HL-60/S4 (cell line): Measurements from ENCODE around the gene EDEM1.
"Not testable (repeated sequence)": the region's sequence is repeated elsewhere in the genome, so short reads cannot be mapped to it uniquely, and the experiment has no call there.

Source experiments
- in situ Hi-C: fragments of 300-500 bp; cut with MboI; formaldehyde crosslinking; loops from 2 replicates; pipeline ENCODE4 v1.14.3; 2022; ENCODE audit warnings: low sequenced_read_pairs

Gene EDEM1

DNA sequence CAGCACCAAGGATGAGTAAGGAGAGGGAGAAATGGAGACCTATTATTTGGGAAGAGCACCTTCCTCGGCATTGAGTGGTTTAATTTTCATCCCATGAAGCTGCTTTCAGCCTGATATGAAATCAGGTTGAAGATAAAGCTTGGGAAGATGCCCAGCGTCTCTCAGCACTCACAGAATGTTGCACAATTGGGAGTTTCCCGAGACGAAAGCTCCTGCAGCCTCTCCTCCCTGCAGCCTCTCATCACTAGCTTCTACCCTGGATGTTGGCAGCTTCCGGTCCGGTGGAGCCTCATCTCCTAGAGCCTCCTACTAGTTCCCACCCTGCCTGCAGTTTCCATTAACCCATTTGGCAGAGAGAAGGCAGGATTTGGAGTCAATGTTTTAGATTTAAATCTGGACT is 40.3 kb downstream of the EDEM1 start:
- in situ Hi-C loops = no loop called here

DNA sequence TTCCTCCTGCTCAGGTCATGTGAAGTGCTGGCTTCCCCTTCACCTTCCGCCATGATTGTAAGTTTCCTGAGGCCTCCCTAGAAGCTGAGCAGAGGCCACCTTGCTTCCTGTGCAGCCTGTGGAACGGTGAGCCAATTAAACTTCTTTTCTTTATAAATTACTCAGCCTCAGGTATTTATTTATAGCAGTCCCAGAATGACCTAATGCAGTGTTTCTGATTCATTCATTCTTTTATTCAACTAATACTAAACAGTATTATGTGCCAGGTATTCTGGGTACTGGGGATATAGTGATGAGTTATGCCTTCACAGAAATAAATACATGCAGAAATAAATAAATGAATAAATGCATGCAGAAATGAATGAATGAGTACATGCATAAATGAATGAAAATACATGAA is 41.9 kb downstream of the EDEM1 start:
- in situ Hi-C loops = no loop called here

DNA sequence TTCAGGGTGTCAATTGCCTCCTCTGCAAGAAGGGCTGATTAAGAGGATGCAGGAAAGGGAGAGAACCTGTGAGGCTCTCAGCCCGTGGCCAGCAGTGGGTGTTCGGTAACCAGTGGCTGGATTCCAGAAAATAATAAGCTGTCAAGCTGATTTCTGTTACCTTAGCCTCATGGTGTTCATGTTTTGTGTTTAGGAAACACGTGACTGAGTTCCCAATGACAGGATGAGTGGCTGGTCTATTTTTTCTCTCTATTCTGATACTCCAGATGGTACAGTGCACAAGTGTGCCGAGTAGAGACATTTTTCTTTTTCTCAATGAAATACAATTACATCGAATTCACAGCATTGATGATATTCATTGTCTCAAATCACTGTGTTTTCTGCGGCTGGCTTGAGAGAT is 43.6 kb downstream of the EDEM1 start:
- in situ Hi-C loops = no loop called here

DNA sequence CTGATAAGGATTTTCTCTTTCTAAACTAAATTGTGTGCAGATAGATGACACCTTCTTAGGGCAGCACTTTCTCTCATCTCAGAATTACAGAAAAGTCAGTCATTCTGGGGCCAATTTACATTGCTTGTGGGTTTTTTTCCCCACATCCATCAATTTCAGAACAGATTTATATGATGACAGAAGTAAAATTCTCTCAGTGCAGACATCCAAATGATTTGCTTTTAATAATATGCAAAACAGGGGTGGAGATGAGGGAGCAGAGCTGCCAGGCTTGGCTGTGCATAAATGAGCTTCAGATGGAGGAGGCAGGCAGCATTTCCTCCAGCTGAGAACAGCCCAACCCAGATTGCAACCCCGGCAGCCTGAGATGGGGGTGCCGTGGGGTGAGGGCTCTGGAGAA is 44.0 kb downstream of the EDEM1 start:
- in situ Hi-C loops = no loop called here

DNA sequence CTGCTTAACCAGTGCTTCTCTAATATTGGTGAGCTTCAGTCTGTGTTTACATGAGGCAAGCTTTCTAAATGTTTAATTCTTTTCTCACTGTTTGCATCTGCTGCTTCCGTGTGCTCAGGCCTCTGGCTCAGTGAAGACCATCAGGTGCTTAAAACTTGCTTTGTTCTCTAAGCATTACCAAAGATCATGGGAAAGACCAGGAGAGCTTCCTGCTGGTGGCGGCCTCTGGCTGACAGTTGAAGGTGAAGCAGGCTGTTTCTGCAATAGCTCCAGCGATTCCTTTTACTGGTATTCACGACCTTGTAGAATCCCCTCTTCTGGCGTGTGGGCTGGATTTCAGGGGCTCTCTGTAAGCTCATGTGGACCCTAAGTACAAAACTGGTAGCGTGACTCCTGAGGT is 45.1 kb downstream of the EDEM1 start:
- in situ Hi-C loops = no loop called here

DNA sequence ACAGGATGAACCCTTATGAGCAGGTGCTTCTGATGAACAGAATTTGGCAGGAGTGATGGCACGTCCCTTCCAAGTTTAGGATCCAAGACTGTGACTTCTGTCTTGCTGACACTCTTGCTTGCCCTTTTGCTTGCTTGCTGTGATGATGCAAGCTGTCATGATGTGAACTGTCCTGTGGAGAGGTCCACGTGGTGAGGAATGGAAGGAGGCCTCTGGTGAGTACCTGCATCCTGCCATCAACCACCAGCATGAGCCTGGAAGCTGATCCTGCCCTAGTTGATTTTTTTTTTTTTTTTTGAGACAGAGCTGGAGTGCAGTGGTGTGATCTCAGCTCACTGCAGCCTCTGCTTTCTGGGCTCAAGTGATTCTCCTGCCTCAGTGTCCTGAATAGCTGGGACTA is 45.5 kb downstream of the EDEM1 start:
- in situ Hi-C loops = no loop called here

DNA sequence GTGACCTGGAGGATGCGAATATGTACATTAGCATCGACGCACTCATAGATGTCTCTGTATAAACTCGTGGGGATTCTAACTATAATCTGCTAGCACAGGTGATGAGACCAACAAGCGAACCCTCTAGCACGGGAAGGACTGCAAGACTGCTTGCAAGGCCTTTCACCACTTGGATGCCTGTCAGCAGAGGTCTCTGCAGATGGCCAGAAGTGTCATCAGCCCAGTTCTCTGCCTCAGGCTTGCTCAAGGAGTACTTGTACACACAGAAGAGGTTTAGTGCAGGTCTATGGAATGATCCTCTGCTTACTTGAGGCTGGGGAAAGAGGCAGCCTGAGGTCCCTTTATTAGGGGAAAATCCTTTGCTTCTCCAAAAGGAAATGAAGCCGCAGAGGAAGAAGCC is 48.1 kb downstream of the EDEM1 start:
- in situ Hi-C loops = no loop called here

DNA sequence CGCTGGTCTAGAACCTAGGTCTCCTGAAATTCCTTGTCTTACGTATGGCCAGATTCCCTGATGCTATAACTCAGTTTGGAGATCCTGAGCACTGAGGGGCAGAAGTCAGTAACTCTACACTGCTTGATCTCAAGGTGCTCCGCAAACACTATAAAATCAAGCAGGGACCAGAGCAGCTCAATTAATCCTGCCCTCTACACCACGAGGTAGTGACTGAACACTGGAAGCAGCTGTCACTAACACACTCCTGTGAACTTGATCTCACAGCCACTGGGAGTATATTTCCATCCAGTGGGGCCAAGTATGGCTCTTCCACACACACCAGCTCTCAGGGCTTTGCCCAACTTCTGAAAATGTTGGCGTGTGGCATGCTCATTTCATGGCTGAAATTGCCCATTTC is 51.0 kb downstream of the EDEM1 start:
- in situ Hi-C loops = no loop called here

DNA sequence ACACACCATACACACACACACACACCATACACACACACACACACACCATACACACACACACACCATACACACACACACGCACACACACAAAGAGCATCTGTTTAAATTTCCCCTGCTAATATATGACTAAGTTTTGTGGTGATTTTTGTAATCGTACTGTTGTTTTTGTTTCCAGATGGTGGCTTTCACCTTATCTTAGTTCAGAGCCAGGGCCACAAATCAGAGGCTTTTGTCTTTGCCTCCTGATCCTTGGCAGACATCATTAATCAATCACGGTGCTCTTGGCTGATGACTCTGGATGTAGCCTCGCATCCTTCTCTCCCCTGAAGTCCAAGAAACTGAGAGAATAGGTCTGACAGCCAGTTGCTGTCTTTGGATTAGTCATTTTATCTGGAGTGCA is 52.1 kb downstream of the EDEM1 start:
- in situ Hi-C loops = no loop called here

DNA sequence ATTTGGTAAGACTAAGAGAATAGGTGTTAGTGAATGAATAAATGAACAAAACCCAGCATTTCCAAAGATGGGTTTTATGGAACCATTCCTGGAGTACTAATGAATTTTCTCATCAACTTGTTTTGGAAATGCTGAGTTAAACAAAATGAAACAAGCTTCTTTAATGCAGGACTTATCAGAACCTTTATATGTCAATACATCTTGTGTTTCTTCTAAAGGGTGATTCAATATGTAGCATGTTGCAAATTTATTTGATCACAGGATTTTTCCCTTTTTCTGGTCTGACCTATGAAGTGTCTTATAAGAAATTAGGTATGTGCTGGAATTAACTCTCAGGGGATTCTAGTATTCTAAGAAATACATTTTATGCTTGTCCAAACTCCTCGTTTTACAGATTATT is 53.2 kb downstream of the EDEM1 start:
- in situ Hi-C loops = no loop called here

DNA sequence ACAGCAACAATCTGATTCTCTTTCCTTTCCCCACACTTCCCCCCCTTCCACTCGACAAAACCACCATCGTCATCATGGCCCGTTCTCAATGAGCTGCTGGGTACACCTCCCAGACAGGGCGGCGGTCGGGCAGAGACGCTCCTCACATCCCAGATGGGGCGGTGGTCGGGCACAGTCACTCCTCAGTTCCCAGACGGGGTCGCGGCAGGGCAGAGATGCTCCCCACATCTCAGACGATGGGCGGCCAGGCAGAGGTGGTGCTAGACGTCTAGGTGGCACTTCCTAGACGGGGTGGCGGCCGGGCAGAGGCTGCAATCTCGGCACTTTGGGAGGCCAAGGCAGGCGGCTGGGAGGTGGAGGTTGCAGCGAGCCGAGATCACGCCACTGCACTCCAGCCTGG is 55.3 kb downstream of the EDEM1 start:
- in situ Hi-C loops = not testable (repeated sequence)

DNA sequence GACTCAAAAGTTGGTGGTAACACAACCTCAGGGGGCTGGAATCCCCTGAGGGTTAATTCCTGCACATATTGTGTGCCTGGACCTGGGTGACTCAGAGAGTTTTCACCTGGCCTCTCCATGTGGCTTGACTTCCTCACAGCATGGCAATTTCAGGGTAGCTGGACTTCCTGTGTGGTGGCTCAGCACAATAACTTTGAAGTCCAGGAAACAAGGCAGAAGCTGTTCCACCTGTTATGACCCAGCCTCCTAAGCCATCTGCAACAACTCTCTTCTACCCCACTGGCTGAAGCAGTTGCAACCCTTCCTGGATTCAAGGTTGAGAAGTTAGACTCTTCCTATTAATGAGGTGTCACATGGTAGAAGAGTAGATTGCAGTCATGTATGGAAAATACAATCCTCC is 58.4 kb downstream of the EDEM1 start:
- in situ Hi-C loops = no loop called here

DNA sequence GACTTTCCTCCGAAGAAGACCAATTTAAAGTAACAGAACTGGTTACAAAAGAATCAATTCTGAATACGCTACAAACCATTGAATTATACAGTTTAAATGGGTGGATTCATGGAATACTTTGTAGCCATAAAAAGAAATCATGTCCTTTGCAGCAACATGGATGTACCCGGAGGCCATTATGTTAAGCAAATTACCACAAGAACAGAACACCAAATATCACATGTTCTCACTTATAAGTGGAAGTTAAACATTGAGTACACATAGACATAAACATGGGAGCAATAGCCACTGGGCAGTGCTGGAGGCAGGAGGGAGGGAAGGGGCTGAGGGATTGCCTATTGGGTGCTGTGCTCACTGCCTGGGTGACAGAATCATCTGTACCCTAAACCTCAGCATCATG is 61.3 kb downstream of the EDEM1 start:
- in situ Hi-C loops = no loop called here

DNA sequence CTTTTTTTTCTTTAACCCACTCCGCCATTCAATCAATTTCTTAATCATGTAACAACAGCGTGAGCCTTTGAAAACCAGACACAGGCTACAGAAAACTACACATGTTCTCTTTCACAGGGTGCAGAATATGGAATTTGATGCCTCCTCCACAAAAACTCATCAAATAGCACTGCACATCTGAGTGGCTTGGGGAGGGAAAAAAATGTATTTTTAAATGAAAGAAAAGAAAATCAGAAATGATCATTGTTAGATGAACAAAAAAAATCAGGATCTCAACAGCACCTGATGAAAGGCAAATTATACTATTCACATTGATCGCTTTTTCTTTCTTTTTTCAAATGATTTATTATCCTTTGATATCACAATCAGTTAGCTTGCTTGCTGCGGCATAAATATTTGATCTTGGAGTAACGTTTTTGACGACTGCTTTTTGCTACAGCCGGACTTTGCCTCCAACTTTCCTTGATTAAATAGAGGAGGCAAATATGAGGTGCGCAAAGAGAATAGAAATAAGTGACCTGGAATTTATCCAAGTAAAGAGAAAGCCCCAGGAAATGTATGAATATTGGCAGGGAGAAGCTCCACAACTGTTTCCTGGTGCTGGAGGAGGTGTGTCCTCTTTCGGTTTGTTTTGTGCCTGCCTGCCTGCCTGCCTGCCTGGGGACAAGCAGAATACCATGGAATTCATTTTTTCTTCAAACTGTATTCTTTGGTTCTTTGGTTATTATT is 63.1 kb downstream of the EDEM1 start:
- in situ Hi-C loops = no loop called here

DNA sequence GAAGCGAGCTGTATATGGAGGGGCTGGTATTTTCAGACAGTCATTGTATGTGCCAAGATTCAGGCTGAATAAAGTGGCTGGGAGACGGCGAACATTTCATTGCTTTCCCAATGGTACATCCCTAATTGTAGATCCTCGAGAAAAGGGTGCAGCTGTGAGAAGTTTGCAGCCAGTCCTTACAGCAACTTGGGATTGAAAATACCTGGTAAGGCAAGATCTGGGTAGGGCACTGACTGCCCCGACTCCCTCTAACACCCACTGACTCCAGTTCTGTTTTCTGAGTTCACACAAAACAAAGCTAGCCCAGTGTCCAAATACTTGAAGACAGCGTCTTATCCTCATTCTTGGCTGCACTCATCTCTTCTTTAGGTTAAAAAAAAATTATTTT is 63.7 kb downstream of the EDEM1 start:
- in situ Hi-C loops = no loop called here

DNA sequence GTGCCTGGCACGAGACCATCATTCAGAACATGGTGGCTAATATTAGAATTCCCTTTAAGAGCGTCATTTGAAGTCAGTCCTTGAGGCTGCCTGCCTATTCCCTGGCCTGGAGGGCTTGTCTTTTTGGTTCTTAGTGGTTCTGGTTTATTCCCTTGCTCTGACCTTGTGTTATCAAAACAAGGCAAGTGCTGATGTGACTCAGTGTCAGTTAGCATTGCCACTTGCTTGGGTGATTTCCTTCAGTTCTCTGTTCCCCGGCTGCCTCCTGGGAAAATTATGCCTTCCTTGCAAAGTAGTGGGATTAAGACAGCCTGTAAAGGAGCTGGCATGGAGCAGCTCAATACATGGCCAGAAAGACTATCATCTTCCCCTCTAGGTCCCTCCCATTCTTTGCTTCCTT is 64.6 kb downstream of the EDEM1 start:
- in situ Hi-C loops = no loop called here

DNA sequence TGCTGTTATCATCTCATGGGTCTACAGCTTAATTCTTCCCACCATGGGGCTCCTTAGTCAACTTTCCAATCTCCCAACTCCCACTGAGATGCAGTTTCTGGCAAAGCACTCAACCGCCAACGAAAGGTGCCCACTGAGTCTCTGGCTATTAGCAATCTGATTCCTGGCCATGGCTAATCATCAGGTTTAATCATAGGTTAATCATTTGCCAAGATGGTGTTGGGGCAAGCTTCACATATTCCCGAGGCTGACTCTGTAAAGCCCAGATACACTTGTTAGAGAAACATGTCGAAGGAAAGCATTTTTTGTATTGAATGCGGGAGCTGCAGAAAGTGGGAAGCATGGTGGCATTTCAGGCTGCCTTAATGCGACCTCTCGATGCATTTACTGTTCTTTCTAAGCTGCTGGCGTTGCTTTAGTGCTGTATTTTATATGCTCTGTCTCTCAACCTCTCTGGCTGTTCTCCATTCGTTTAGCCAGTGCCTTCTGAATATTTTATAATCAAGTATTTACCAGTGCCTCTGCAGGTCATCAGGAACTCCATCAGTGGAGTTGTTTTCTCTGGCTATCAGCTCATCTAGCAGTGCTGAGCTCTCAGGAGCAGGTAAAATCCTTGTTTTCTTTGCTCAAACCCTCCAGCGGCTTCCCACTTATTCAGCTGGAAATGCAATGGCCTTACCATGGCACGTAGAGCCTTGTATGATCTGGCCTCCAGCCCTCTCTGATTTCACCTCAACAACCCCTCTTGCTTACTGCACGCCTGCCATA is 67.0 kb downstream of the EDEM1 start:
- in situ Hi-C loops = no loop called here

DNA sequence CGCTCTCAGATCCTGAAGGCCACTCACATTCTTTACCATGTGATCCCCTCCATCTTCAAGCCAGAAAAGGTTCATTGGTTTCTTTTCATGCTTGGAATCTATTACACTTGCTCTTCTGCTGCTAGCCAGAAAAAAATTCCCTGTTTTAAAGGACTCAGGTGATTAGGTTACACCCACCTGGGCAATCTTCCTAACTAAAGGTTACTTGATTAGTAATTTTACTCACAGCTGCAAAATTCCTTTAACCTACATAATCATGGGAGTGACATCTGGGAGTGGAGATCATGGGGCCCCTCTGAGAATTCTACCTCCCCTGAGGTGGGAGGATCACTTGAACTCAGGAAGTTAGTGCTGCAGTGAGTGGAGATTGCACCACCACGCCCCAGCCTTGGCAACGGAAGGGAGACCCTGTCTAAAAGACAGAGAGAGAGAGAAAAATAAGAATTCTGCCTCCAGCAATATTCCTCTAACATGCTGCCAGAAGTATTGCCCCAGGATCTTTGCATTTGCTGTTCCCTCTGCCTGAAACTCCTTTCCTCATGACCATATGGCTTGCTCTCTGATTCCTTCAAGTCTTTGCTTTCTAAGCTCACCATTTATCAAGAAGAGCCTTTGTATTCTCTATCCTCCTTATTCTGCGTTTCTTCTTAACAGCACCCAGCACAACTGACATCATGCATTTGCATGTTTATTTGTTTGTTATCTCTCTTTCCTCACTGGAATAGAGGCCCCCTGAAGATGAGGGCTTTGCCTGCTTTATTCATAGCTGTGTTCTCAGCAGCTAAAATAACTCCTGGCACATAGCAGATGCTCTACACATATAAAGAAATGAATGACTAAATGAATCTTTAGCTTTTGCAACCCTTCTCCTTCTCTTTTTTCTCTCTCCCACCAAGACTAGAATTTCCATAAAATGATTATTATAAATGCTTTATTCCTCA is 68.2 kb downstream of the EDEM1 start:
- in situ Hi-C loops = no loop called here

DNA sequence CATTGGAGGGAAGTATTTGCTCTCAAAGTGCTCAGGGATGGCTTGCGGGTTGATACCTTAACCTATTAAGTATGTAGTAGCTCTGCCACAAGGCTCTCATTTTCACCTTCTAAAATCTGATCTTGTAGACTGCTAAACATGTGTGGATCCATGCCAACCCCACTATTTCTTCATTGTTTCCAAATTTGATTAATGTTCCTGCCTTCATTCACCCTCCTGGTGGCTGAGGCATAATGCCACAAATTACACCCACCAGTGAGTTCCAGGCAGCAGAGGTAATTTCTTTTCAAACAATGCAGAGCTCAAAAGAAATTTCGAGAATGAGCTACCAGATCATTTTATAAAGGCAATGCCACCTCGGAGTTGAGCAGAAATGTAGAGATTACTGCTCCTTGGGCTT is 71.0 kb downstream of the EDEM1 start:
- in situ Hi-C loops = no loop called here

DNA sequence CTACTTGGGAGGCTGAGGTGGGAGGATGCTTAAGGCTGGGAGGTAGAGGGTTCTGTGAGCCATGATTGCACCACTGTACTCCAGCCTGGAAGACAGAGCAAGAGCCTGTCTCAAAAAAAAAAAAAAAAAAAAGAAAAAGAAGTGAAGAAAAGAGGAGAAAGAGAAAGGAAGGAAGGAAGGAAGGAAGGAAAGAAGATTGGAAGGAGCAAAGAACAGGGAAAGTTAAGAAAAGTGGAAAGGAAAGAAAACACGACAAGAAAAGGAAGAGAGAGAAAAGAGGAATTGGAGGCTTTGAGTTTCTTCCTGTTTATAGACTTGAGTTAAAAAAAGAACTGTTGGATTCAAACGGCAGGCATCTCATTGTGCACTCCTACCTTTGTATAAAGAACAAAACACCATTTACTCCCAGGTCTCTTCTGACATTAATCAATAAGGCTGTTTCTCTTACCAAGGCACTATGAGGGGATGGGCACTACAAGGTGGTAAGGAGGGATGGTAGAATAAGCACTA is 73.5 kb downstream of the EDEM1 start:
- in situ Hi-C loops = no loop called here

DNA sequence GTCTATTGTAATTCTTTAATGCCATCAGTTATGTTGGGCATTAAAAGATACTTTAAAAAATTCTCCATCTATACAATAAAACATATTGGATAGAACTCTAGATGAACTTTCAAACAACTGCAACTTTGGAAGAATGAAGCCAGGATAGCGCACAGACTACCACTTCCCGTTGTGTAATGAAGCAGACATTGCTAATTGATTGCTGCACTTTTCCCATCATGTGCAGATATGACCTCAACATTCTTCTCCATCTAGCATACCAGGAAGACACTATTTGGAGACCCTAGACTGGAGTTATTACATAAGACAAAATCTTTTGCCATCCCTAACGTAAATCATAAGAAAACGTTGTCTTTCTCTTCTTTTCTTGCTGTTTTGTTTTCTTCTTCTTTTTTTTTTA is 75.0 kb downstream of the EDEM1 start:
- in situ Hi-C loops = no loop called here
